Endothelial cell of umbilical vein (primary cell): ENCODE data around the gene CCDC184. TPM values are rescaled to one million over a fixed set of nuclear protein-coding genes. Genes with fewer than 3 reads are reported as not detected.

Experiments used
- BruUV-seq: library from RNA; stranded (reverse); fragments of 400-500 nt; replicated peaks from 2 replicates; lab custom pipeline; 2021; lab: Mats Ljungman, UMichigan
- CTCF ChIA-PET: fragments of 300-600, 350-600 bp; sonication (Branson Sonifier 250); formaldehyde crosslinking; loops from one replicate; lab custom pipeline; 2021; ENCODE audit warnings: antibody characterized with exemption, inconsistent platforms; lab: Charles Lee
- POLR2A ChIA-PET: fragments of 300-600, 350-600 bp; sonication (Branson Sonifier 250); formaldehyde crosslinking; loops from one replicate; lab custom pipeline; 2021; ENCODE audit warnings: antibody characterized with exemption, inconsistent platforms; lab: Charles Lee
- DNase-seq: peaks from one replicate; pipeline ENCODE4 v3.0.0-alpha.2; 2011; ENCODE audit warnings: low read depth, low spot score
- FAIRE-seq: peaks from 2 replicates; lab custom pipeline; 2011; peaks lifted over from hg19 to GRCh38; lab: Jason Lieb, UNC
- H2AFZ ChIP-seq: 2 replicates; pipeline ENCODE4 v1.6.0; 2012; ENCODE audit warnings: low read depth, low read length, control low read depth, inconsistent platforms
- H3K27ac ChIP-seq: 2 replicates; pipeline ENCODE4 v1.5.1; 2011; ENCODE audit warnings: low read depth, mild to moderate bottlenecking, control low read depth, low read length, moderate library complexity; ENCODE audit not compliant: insufficient read depth
- H3K27me3 ChIP-seq, 2 experiments: 2 replicates each; pipeline versions ENCODE4 v1.6.0 to v1.6.1; 2011; ENCODE audit warnings: low read length in 2 of 2, mixed read lengths in 1 of 2; ENCODE audit not compliant: control insufficient read depth in 2 of 2, insufficient read depth in 2 of 2
- H3K36me3 ChIP-seq, 2 experiments: 2 replicates in 1 of 2; 3 replicates in 1 of 2; pipeline ENCODE4 v1.5.1; 2011; ENCODE audit warnings: low read length in 2 of 2, mild to moderate bottlenecking in 1 of 2, moderate library complexity in 1 of 2; ENCODE audit not compliant: control insufficient read depth in 2 of 2, insufficient read depth in 2 of 2; ENCODE audit errors: extremely low read depth in 1 of 2
- H3K4me1 ChIP-seq: 3 replicates; pipeline ENCODE4 v1.5.1; 2011; ENCODE audit warnings: mild to moderate bottlenecking, low read length; ENCODE audit not compliant: control insufficient read depth, insufficient read depth; ENCODE audit errors: extremely low read depth
- H3K4me2 ChIP-seq: 2 replicates; pipeline ENCODE4 v1.6.1; 2011; ENCODE audit warnings: low read length, control low read depth, mixed read lengths; ENCODE audit not compliant: insufficient read depth
- H3K4me3 ChIP-seq, 3 experiments: fragments of 200-600 bp in 1 of 3; sonication (generic), shearing (Covaris generic) in 1 of 3; replicated peaks in 1 of 3; 2 replicates each; pipeline ENCODE4 v1.5.1; 2011 to 2016; ENCODE audit warnings: control low read depth in 3 of 3, low read length in 3 of 3, mild to moderate bottlenecking in 2 of 3, inconsistent platforms in 1 of 3, low read depth in 1 of 3, moderate library complexity in 1 of 3; ENCODE audit not compliant: insufficient read depth in 1 of 3
- H3K79me2 ChIP-seq: 2 replicates; pipeline ENCODE4 v1.6.0; 2012; ENCODE audit warnings: low read length, inconsistent platforms; ENCODE audit not compliant: control insufficient read depth, insufficient read depth
- H3K9ac ChIP-seq: replicated peaks from 2 replicates; pipeline ENCODE3; 2011; ENCODE audit warnings: low read length, control low read depth; ENCODE audit not compliant: insufficient read depth; ENCODE audit errors: extremely low read depth
- H3K9me1 ChIP-seq: replicated peaks from 3 replicates; pipeline ENCODE4 v1.6.0; 2011; ENCODE audit warnings: mild to moderate bottlenecking, low read length; ENCODE audit not compliant: control insufficient read depth, insufficient read depth; ENCODE audit errors: extremely low read depth
- H3K9me3 ChIP-seq: replicated peaks from 2 replicates; pipeline ENCODE4 v1.5.1; 2012; ENCODE audit warnings: low read length, inconsistent platforms; ENCODE audit not compliant: control insufficient read depth, insufficient read depth
- H4K20me1 ChIP-seq: replicated peaks from 2 replicates; pipeline ENCODE3; 2011; ENCODE audit warnings: mild to moderate bottlenecking, low read length; ENCODE audit not compliant: control insufficient read depth, insufficient read depth; ENCODE audit errors: extremely low read depth
- EZH2 ChIP-seq: IDR thresholded peaks from 2 replicates; pipeline ENCODE4 v1.6.1; 2012; ENCODE audit warnings: borderline replicate concordance, low read depth, mild to moderate bottlenecking, moderate library complexity, low read length, inconsistent platforms; ENCODE audit not compliant: severe bottlenecking
- FOS ChIP-seq: IDR thresholded peaks from 2 replicates; pipeline ENCODE4 v1.6.1; 2011; ENCODE audit warnings: mild to moderate bottlenecking, low read length, moderate library complexity, borderline replicate concordance; ENCODE audit not compliant: insufficient read depth
- GATA2 ChIP-seq: IDR thresholded peaks from 2 replicates; pipeline ENCODE4 v1.7.0; 2011; ENCODE audit warnings: low read depth, mild to moderate bottlenecking, moderate library complexity, mixed read lengths, low read length; ENCODE audit not compliant: insufficient read length, insufficient read depth
- JUN ChIP-seq: IDR thresholded peaks from 2 replicates; pipeline ENCODE4 v1.6.1; 2011; ENCODE audit warnings: borderline replicate concordance, low read depth; ENCODE audit not compliant: insufficient read length, insufficient read depth
- MYC ChIP-seq: IDR thresholded peaks from one replicate; pipeline ENCODE4 v1.6.1; 2011; ENCODE audit warnings: mild to moderate bottlenecking, low read depth, low read length
- POLR2A ChIP-seq: IDR thresholded peaks from 2 replicates; pipeline ENCODE4 v1.6.1; 2012; ENCODE audit warnings: low read depth, mild to moderate bottlenecking, control low read depth, low read length
- POLR2AphosphoS5 ChIP-seq: IDR thresholded peaks from 2 replicates; pipeline ENCODE4 v1.6.1; 2012; ENCODE audit warnings: low read depth, mild to moderate bottlenecking, control low read depth, low read length, moderate library complexity; ENCODE audit not compliant: insufficient read depth
- dilution Hi-C: fragments of 300-500 bp; cut with MboI; formaldehyde crosslinking; loops from one replicate; pipeline ENCODE4 v1.15.0; 2019; ENCODE audit warnings: low sequenced_read_pairs; ENCODE audit not compliant: extremely low pct_ligation_motif_present
- intact Hi-C: fragments of 100-400 bp; cut with micrococcal nuclease; formaldehyde crosslinking; loops from one replicate; pipeline ENCODE4 v1.10.0; 2022
- polyA plus RNA-seq, 4 experiments: library from polyadenylated mRNA; depleted of rRNA in 3 of 4; stranded (reverse) in 3 of 4; unstranded in 1 of 4; fragments of >200 nt; gene quantifications; 2 replicates each; pipeline versions ENCODE4 v1.2.1 to v1.2.3, GENCODE V29; 2011 to 2012; ENCODE audit warnings: missing spikeins in 1 of 4
- total RNA-seq: library from RNA; stranded (reverse); gene quantifications from 2 replicates; pipeline ENCODE4 v1.2.3, GENCODE V29; 2021
- TF ChIP-seq, protein P1 (sequence below), 2 donors: IDR thresholded peaks; 1 replicate in 1 of 2; 2 replicates in 1 of 2; pipeline ENCODE4 v1.5.1; 2011; ENCODE audit warnings: low read length in 2 of 2, mild to moderate bottlenecking in 2 of 2, moderate library complexity in 2 of 2, control low read depth in 1 of 2, inconsistent platforms in 1 of 2, low read depth in 1 of 2; ENCODE audit not compliant: insufficient read depth in 1 of 2; ENCODE audit errors: extremely low read depth in 1 of 2
- TF ChIP-seq, protein P2 (sequence below): IDR thresholded peaks from 2 replicates; pipeline ENCODE4 v1.6.1; 2011; ENCODE audit not compliant: insufficient read depth, insufficient read length

CCDC184 gene
- total and polyA plus RNA-seq, 2 donors (not counting 3 experiments of a cell fraction or from before 2014, with no cell fraction given) = 0.18 to 0.39 TPM

DNA sequence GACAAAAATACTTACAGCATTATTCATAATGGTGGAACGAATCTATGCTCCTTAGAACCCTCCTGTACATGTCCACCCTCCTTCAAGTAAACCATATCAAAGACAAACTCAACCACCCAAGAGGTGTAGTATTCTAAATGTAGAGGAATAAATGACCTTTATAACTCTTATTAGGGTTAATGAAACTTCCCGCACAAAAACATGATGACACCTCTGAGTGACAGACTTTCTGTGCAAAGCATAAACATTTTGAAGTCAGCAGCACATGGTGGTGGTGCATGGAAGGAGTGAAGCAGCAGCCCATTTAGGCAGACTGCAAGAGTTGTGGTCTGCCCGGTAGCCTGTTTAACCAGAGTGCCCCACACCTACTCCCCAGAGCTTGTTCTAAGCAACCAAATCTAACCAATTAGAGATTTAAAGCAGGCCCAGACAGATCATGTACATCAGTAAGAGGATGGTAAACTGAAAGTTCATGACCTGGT is 25.5 kb upstream of the CCDC184 start:
- Histone ChIP-seq H3K79me2 (peaks cover 9% of the 10 kb centered on the region), H3K9me1 (no peaks in the 10 kb centered on the region), H3K4me1 (peaks cover 3% of the 10 kb centered on the region), H3K27ac (no peak overlapping the region), H4K20me1 (no peaks in the 10 kb centered on the region), H3K9ac (no peak overlapping the region), H2AFZ (peak overlapping the region; percentile 87), H3K9me3 (no peaks in the 10 kb centered on the region), H3K4me3 (peak overlapping the region in 2 of 3 experiments; percentile 28 to 66), H3K27me3 (peaks cover 4 to 7% of the 10 kb centered on the region in 2 experiments), H3K4me2 (peak overlapping the region; percentile 60), H3K36me3 (no peaks in the 10 kb centered on the region)
- ChIA-PET POLR2A (no interaction called here), CTCF (interaction anchor here (0.8 to 2.0 kb wide), 18 partner anchors 8 to 460 kb away, joined by 3 to 13 read pairs (median 4); partner anchors contain the start of genes CCDC184, PFKM and SENP1)
- TF ChIP-seq POLR2A (no peak), EZH2 (no peak), MYC (no peak), JUN (no peak), GATA2 (no peak), POLR2AphosphoS5 (no peak), FOS (no peak)
- TF ChIP-seq, protein P1, sequence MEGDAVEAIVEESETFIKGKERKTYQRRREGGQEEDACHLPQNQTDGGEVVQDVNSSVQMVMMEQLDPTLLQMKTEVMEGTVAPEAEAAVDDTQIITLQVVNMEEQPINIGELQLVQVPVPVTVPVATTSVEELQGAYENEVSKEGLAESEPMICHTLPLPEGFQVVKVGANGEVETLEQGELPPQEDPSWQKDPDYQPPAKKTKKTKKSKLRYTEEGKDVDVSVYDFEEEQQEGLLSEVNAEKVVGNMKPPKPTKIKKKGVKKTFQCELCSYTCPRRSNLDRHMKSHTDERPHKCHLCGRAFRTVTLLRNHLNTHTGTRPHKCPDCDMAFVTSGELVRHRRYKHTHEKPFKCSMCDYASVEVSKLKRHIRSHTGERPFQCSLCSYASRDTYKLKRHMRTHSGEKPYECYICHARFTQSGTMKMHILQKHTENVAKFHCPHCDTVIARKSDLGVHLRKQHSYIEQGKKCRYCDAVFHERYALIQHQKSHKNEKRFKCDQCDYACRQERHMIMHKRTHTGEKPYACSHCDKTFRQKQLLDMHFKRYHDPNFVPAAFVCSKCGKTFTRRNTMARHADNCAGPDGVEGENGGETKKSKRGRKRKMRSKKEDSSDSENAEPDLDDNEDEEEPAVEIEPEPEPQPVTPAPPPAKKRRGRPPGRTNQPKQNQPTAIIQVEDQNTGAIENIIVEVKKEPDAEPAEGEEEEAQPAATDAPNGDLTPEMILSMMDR (IDR thresholded peaks at IDR 0.05; ENCODE audit: extremely low read depth in 1 of 2, insufficient read depth in 1 of 2, low read depth in 1 of 2, low read length in 2 of 2) = no peak
- TF ChIP-seq, protein P2, sequence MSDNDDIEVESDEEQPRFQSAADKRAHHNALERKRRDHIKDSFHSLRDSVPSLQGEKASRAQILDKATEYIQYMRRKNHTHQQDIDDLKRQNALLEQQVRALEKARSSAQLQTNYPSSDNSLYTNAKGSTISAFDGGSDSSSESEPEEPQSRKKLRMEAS = no peak
- intact Hi-C loops (loop anchor here (1.0 to 10.0 kb wide), 3 partner anchors 52 to 443 kb away; partner anchors contain the start of gene SENP1), dilution Hi-C loops (no loop called here)
- FAIRE-seq (peak; percentile 26), DNase-seq (no peak)
- no TSS peak for BruUV-seq
